Measurements from ENCODE around the gene ZNF354C.
"Not testable (repeated sequence)": the region's sequence is repeated elsewhere in the genome, so short reads cannot be mapped to it uniquely, and the experiment has no call there.

ZNF354C gene

GRCh38 chr5:179060116-179061008 is at the start of gene ZNF354C:
TSS of gene ZNF354C (plus strand) at chr5:179060373. CDS start at chr5:179062069, 1,696 bp downstream.
- peak; percentile 77 for DNase-seq

DNA sequence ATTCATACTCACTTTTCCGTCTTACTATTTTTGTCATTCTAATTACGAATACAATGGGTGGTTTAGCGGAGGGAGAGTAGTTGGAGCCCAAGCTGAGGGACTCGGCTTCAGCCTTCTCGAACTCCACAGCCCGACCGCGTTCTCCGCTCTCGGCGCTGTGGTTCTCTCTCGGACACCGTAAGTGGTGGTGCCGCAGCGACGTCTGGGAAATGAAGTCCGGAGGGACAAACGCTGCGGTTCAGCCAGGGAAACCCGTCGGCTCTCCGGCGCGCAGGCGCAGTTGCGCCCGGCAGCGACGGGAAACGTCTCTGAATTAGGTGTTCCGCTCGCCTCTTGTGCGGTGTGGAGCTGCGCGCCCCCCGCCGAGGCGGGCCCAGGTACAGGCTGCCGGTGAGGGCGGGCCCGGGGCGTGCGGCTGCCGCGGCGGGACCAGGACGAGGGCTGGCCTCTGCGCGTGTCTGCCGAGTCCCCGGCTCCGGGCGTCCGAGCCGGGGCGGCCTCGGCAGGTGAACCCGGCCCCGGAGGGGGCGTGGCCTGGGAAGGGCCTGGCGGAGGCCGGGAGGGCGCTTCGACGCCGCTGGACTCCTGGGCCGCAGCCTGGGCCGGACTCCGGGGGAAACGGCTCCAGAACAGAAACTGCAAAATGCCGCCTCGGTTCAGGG is 36.5 kb upstream of the ZNF354C start, which contains the start of gene ZNF879:
Gene ZNF879, plus strand, starts transcription at position 277 of the 662 bp plus-strand sequence. CDS start 1,201 bp downstream, outside the sequence.
- no peak for DNase-seq

- no peak for DNase-seq
Measured at GRCh38 chr5:179033004-179033580, 27.1 kb upstream of the ZNF354C start.

DNA sequence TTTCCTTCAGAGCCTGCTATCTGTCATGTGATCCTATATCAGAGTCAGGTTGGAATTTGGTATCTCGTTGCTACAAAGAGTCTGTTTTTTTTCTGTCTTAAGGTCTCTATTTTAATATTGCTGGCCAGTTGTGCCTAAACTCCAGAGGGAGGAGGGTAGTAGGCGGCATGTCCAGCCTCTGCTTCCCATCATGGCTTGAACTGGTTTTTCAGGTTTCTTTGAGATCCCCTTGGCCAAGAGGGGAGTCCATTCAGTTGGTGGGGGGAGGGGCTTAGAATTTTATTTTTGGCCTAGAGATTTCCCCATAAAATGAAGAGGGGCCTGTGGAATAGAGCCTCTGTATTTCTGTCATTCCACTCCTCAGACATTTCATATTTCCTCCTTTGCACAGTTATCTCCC is 15.4 kb upstream of the ZNF354C start:
- DNase-seq: no peak

- peak; percentile 9 for DNase-seq
Measured at GRCh38 chr5:179051784-179052183, 8.4 kb upstream of the ZNF354C start.

- no peak for DNase-seq
Measured at GRCh38 chr5:179054036-179054785, 6.0 kb upstream of the ZNF354C start.

DNA sequence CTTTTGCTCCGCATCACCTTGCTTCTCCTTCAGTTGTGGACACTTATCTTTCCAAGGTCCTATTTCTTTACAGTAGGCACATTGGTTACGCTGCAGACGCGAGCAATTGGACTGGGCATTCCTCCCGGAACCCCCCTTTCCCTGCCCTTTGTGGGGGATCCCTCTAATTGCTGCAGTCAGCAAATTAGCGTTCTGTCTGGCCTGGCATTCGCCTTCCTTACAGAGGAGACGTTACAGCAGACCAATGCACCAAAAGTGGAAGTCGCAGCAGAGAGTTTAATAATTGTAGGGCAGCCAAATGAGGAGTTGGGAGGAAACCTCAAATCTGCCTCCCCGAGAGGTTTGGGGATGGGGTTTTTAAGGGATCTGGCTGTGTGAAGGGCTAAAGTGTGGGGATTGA is 5.3 kb upstream of the ZNF354C start:
- no peak for DNase-seq

GRCh38 chr5:179055436-179055835 is 4.7 kb upstream of the ZNF354C start:
- no peak for DNase-seq

- DNase-seq: no peak
Measured at GRCh38 chr5:179055841-179056240, 4.3 kb upstream of the ZNF354C start.

DNA sequence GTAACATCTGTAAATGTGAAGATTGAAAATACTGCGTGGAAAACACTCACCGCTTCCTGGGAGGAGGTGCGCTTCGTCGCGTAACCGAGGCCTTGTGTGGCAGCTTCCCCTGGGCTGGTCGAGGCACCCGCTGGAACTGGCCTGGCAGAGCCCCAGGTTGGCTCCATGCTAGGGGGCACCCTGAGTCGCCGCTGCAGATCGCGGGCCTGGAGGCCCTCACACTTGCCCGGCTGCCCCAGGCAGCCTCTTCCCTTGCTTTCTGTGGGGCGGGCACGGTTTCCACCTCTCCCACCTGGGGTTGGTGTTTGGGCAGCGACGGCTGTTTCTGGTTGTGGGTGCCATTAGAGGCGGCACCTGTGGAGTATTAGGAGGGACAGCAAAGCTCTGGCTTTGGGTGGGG is 852 bp downstream of the ZNF354C start:
- DNase-seq: no peak

DNA sequence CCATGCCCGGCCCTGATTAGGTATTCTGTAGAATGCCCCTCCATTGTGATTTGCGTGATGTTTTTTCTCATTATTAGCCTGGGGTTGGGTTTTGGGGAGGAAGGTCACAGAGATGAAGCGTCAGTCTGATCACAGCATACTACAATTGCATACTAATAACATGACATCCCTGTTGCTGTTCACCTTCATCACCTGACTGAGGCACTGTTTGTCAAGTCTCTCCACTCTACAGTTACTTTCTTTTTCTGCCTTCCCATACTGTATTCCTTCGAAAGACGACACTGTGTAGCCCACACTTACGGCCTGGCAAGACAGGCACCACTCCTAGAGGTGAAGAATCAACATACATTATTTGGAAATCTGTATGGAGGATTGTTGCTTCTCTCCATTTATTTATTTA is 5.5 kb downstream of the ZNF354C start:
- no peak for DNase-seq

DNA sequence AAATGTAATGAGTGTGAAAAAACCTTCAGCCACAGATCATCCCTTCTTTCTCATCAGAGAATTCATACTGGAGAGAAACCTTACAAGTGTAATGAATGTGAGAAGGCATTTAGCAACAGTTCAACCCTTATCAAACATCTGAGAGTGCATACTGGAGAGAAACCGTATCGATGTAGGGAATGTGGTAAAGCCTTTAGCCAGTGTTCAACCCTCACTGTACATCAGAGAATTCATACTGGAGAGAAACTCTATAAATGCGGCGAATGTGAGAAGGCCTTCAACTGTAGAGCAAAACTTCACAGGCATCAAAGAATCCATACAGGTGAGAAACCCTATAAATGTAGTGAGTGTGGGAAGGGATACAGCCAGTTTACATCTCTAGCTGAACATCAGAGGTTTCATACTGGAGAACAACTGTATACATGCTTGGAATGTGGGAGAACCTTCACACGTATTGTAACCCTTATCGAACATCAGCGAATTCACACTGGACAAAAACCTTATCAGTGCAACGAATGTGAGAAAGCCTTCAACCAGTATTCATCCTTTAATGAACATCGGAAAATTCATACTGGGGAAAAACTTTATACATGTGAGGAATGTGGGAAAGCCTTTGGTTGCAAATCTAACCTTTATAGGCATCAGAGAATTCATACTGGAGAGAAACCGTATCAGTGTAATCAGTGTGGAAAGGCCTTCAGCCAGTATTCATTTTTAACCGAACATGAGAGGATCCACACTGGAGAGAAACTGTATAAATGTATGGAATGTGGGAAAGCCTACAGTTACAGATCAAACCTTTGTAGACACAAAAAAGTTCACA is 19.2 kb downstream of the ZNF354C start:
- DNase-seq: no peak

- DNase-seq: no peak
Measured at GRCh38 chr5:179080724-179081123, 20.6 kb downstream of the ZNF354C start.

DNA sequence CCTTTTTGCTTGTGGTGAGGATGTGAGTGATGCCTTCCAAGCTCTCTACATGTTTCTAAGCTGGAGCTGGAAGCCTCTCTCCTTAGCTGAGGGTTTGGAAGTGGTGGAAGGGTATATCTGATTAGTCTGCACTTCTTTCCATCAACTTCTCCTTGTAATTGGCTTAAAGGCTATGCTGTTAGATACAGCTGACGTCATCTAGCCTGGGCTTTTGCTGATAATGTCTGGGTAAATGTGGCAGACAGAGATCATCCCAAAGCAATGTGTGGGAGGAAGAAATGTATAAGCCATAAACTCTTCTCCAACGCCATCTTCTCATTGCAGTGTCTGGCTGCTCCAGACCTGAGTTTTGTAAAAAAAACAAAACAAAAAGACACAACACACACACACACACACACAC is 29.3 kb downstream of the ZNF354C start:
- no peak for DNase-seq

DNA sequence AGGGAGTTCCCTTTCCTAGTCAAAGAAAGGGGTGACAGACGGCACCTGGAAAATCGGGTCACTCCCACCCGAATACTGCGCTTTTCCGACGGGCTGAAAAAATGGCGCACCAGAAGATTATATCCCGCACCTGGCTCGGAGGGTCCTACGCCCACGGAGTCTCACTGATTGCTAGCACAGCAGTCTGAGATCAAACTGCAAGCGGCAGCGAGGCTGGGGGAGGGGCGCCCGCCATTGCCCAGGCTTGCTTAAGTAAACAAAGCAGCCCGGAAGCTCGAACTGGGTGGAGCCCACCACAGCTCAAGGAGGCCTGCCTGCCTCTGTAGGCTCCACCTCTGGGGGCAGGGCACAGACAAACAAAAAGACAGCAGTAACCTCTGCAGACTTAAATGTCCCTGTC is 41.1 kb downstream of the ZNF354C start:
- DNase-seq: not testable (repeated sequence)

- DNase-seq: no peak
Measured at GRCh38 chr5:179110528-179110927, 50.4 kb downstream of the ZNF354C start.

DNA sequence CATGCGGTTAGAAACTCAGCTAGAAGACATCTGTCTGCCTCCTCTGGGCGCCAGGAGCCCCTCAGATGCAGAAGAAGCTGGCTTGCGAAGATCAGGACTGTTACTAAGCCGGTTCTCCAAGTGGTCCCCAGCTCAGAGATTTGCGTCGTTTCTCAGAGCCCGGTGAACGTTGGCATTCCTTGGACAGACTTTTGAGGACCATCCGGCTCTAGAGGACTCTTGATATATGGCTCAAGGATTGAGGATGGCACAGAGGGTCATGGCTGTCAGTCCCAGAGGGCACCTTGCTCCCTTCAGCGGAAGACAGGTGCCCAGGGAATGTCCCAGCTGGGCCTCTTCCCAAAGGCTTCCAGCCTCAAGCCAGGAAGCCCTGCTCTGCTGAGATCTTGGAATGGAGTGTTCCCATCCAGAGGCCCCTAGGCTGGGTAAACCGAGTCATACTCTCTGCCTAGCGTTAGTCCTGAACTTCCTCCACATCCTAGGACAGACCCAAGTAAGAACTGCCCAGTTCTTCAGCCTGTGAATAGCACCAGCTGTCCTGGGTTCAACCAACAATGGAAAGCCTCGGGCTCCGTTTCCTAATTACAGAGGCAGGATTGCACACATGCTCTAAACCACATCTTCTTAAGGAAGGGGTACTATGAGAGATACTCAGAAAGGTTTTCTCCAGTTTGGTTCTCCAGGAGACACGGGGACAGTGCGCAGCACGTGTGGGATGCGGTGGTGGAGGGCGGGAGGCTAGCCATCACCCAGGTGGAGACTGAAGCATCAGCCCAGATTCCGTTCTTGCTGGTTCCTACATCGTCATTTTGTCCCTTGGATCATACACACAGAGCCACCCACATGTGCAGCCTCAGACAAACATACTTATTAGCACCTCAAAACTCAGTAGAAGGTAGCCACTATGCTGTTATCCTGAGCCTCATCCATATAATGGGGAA is 51.4 kb downstream of the ZNF354C start:
- DNase-seq: no peak

DNA sequence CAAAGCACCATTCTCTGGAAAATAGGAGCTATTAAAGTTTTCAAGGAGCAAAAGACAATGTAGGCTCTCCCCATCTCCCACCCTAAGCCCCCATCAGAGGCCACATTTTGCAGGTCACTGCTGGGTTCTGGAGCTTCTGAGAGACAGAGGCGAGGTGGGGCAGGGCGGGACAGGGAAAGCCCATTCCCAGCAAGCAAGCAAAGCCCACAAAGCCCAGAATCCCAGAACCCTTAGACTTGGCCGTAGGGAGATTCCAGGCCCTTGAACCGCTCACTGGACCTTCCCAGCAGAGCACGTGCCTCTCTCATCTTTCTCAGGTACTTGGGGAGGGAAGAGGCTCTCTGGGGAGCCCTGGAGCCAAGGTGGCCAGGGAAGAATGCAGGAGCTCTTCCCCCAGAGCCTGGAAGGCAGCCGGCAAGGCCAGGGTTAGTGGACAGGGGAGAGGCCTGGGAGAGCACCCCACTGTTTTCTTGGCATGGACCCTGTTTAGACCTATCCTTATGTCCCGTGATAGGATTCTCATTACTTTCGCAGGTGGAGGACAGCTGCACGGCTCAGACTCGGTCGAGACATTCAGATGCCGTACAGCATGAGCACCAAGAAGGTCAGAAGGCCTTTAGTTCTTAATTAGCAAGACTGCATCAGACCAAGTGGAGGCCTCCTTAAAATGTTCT is 52.4 kb downstream of the ZNF354C start:
- no peak for DNase-seq

- no peak for DNase-seq
Measured at GRCh38 chr5:179113143-179113530, 53.0 kb downstream of the ZNF354C start.

DNA sequence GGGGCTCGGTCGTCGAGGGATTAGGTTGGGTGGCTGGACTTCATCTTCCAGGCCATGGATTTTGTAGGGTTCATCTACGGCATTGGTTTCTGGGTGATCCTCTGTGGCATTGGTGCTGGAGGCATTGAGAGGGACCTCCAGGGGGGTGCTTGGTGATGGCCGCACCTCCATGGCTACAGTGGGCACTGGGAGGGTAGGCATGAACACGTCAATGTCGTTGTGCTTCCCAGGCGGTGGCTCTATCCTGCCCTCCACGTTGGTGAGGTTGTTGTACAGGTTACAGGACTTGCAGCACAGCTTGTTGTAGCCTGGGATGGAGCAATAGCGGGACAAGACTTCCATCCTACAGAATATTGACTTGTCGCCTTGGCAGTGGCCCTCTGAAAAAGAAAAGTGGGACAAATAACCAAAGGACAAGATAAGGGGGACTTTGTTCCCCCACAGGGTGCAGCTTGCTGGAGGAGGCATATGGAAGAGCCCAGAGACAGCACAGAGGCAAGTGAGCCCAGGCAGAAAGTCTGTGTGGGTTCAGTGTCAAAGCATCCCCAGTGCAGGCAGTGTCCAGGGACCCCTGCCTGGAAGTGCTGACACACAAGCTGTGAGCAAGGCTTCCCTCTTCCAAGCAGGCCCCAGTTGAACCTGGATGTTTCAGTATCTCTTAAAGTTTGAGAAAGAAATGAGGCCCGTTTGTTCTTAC is 53.9 kb downstream of the ZNF354C start:
- DNase-seq: no peak

Measured in DMS79 treated with DMSO at 0.1 percent for 48 hours (cell line).